HUES64 (cell line): ENCODE results near the gene SPARC. TPM values are rescaled to one million over a fixed set of nuclear protein-coding genes. Genes with fewer than 3 reads are reported as not detected.
"Not testable (repeated sequence)": the region's sequence is repeated elsewhere in the genome, so short reads cannot be mapped to it uniquely, and the experiment has no call there.

Experiments used
- H3K27ac ChIP-seq: 2 replicates; pipeline ENCODE4 v1.7.0; 2013; ENCODE audit warnings: low read depth, low read length, inconsistent platforms
- H3K27me3 ChIP-seq: 2 replicates; pipeline ENCODE4 v1.6.1; 2013; ENCODE audit warnings: mild to moderate bottlenecking, low read length; ENCODE audit not compliant: insufficient read depth
- H3K36me3 ChIP-seq: 2 replicates; pipeline ENCODE4 v1.6.1; 2013; ENCODE audit warnings: mild to moderate bottlenecking, low read length; ENCODE audit not compliant: insufficient read depth
- H3K4me1 ChIP-seq: 2 replicates; pipeline ENCODE4 v1.6.1; 2013; ENCODE audit warnings: mild to moderate bottlenecking, low read length, moderate library complexity; ENCODE audit not compliant: insufficient read depth
- H3K4me3 ChIP-seq: 2 replicates; pipeline ENCODE4 v1.5.1; 2013; ENCODE audit warnings: mild to moderate bottlenecking, low read length, moderate library complexity
- H3K9ac ChIP-seq: 2 replicates; pipeline ENCODE4 v1.6.1; 2013; ENCODE audit warnings: mild to moderate bottlenecking, low read depth, low read length
- H3K9me3 ChIP-seq: 2 replicates; pipeline ENCODE4 v1.6.1; 2013; ENCODE audit warnings: low read depth, low read length; ENCODE audit not compliant: insufficient read depth
- WGBS: fragments of 150-250, 120-280 bp; methylation state at CpG from one replicate; pipeline ENCODE4 v1.1.7; 2013; ENCODE audit warnings: missing lambda C conversion rate; 5-methylcytosine and 5-hydroxymethylcytosine counted together
- polyA plus RNA-seq, 2 experiments: library from polyadenylated mRNA; stranded (reverse); fragments of 50-300 nt; gene quantifications; one replicate each; pipeline ENCODE4 v1.2.3, GENCODE V29; 2013

Gene SPARC, protein sequence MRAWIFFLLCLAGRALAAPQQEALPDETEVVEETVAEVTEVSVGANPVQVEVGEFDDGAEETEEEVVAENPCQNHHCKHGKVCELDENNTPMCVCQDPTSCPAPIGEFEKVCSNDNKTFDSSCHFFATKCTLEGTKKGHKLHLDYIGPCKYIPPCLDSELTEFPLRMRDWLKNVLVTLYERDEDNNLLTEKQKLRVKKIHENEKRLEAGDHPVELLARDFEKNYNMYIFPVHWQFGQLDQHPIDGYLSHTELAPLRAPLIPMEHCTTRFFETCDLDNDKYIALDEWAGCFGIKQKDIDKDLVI
- polyA plus RNA-seq (2013, experiment 1 of 2) = 236 TPM
- 250 TPM for polyA plus RNA-seq (2013, experiment 2 of 2)

DNA sequence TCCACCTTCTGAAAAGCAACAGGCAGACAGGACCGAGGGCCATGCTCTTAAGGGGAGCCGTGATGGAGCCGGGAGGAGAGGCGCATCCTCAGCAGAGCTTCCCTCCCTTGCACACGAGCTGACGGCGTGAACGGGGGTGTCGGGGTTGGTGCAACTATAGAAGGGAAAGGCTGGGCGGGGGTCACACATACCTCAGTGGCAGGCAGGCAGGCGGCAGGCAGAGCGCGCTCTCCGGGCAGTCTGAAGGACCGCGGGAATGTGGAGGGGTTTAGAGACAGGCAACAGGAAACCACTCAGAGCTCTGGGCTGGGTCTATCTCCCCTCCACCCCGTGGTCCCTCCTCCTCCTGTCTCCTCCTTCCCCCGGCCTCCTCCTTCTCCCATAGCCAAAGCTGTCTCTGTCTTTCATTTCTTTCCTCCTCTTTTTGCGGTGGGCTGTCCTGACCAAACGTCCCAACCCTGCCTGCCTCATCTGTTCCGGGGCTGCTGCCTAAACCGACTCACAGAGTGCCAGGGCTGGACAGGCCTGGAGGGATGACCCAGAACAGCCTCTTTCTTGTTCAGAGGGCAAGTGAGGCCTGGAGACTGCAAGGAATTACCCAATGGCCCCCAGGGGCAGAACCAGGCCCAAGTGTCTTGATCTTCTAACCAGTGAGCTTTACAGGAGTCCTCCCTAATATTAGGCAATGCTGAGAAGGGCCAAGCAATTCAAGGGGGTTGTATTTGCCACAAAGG is at the start of gene SPARC:
Gene SPARC, minus strand, starts transcription at position 242 of the 734 bp plus-strand sequence. CDS start 10,727 bp downstream, outside the sequence.
- Histone ChIP-seq H3K4me3 (peak within 1 kb of the TSS; percentile 75), H3K9me3 (no peaks in the 10 kb centered on the region), H3K27me3 (no peaks in the 10 kb centered on the region), H3K4me1 (peaks cover 32% of the 10 kb centered on the region), H3K27ac (peak within 1 kb of the TSS; percentile 92), H3K36me3 (peaks cover 9% of the 10 kb centered on the region), H3K9ac (peak within 1 kb of the TSS; percentile 70)
- WGBS = 2% methylated on average over 22 of the region's 22 CpGs

DNA sequence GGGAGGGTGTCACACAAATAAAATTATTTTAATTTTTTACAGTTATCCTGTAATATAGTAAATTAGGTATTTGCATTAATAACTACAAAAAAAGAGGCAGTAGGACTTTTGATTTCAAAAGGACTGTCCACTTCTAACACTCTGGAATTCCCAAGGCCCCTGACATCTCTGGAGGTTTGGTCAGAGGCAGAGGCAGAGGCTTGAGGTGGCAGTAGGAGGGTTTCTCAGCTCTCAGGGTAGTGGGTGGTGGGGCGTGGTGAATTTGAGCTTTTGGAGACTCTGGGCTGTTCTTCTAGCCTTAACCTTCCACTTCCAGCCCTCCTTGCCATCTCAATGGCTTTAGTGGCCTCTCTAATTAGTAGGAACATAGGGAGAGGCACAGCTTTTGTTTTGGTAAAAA is 48.9 kb upstream of the SPARC start:
- H3K4me1 ChIP-seq = peaks cover 13% of the 10 kb centered on the region
- WGBS = 83% methylated on average over 1 of the region's 1 CpG
- H3K36me3 ChIP-seq = no peaks in the 10 kb centered on the region
- H3K27me3 ChIP-seq = no peaks in the 10 kb centered on the region
- H3K9me3 ChIP-seq = 0 out of 2 replicates have a peak, but pooled peaks cover under 1% of the 10 kb centered on the region
- H3K27ac ChIP-seq = no peak overlapping the region
- H3K4me3 ChIP-seq = no peak overlapping the region
- no peak overlapping the region for H3K9ac ChIP-seq

DNA sequence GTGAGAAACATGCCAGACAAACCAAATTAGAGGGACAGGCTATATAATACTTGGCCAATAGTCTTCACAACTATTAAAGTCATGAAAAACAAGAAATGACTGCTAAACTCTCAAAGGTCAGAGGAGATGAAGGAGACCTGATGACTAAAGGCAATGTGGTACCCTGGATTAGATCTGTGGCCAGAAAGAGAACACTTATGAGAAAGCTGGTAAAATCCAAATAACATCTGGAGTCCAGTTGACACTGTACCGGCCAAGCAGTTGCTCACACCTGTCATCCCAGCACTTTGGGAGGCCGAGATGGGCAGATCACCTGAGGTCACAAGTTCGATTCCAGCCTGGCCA is 47.3 kb upstream of the SPARC start:
- Histone ChIP-seq H3K4me1 (no peaks in the 10 kb centered on the region), H3K36me3 (no peaks in the 10 kb centered on the region), H3K27me3 (no peaks in the 10 kb centered on the region), H3K9ac (no peak overlapping the region), H3K9me3 (peaks cover 16% of the 10 kb centered on the region), H3K27ac (no peak overlapping the region), H3K4me3 (no peak overlapping the region)
- 95% methylated on average over 3 of the region's 3 CpGs for WGBS

DNA sequence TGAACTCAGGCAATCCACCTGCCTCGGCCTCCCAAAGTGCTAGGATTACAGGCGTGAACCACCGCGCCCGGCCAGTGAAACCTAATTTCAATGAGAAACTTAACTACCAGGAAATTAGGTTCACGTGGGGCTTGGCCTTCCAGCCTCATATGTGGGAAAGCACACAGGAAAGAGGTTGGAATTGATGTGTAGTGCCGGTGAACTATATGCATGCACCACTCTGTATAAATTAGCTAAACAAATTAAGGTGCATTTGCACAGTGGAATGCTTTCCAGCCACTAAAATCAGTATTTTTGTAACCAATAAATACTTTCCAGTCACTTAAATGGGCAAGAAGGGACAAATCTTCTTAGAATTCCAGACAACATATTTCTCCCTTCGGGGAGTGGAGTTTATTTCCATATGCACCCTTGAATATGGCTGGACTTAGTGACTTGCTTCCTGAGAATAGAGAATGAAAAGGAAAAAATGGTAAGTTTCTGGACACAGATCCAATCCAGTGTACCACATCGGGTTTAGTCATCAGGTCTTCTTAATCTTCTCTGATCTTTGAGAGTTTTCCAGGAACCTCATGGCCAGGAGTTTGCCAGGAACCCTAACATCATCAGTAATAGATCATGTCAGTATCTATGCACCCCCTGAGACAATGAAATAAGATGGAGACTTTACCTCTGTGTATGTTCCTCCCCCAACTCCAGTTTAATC is 46.8 kb upstream of the SPARC start:
- H3K27ac ChIP-seq = no peak overlapping the region

DNA sequence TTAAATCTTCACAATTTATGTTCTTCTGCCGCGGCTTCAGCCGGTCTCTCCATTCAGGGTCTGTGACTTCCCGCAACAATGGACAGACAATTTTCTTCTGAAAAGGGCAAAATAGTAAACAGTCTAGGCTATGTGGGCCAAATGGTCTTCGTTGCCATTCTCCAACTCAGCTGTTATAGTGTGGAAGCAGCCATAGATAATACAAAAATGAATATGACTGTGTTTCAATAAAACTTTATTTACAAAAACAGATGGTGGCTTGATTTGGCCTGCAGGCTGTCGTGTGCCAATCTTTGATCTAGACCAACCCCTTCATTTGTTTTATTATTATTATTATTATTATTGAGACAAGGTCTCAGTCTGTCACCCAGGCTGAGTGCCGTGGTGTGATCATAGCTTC is 43.7 kb upstream of the SPARC start:
- Histone ChIP-seq H3K27ac (no peak overlapping the region), H3K9me3 (peaks cover 19% of the 10 kb centered on the region), H3K9ac (no peak overlapping the region), H3K4me1 (no peaks in the 10 kb centered on the region), H3K27me3 (no peaks in the 10 kb centered on the region), H3K4me3 (no peak overlapping the region), H3K36me3 (no peaks in the 10 kb centered on the region)
- 97% methylated on average over 6 of the region's 7 CpGs for WGBS

More for the DNA sequence above, 46.8 kb upstream of the SPARC start:
- Histone ChIP-seq H3K36me3 (no peaks in the 10 kb centered on the region), H3K27me3 (no peaks in the 10 kb centered on the region), H3K4me3 (no peak overlapping the region), H3K4me1 (no peaks in the 10 kb centered on the region), H3K9me3 (peaks cover 19% of the 10 kb centered on the region), H3K9ac (no peak overlapping the region)
- 94% methylated on average over 9 of the region's 9 CpGs for WGBS

DNA sequence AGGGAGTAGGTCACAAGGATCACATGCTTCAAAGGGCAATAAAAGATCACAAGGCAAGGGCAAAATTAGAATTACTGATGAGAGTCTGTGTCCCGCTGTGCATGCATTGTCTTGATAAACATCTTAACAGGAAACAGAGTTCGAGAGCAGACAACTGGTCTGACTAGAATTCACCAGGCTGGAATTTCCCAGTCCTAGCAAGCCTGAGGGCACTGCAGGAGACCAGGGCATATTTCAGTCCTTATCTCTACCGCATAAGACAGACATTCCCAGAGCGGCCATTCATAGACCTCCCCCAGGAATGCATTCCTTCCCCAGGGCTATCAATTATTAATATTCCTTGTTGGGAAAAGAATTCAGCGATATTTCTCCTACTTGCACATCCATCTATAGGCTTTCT is 42.9 kb upstream of the SPARC start:
- H3K27ac ChIP-seq, H3K27me3 ChIP-seq, H3K36me3 ChIP-seq, H3K4me3 ChIP-seq, H3K9ac ChIP-seq, H3K4me1 ChIP-seq: not testable (repeated sequence)
- H3K9me3 ChIP-seq = peaks cover 19% of the 10 kb centered on the region
- 81% methylated on average over 5 of the region's 5 CpGs for WGBS

DNA sequence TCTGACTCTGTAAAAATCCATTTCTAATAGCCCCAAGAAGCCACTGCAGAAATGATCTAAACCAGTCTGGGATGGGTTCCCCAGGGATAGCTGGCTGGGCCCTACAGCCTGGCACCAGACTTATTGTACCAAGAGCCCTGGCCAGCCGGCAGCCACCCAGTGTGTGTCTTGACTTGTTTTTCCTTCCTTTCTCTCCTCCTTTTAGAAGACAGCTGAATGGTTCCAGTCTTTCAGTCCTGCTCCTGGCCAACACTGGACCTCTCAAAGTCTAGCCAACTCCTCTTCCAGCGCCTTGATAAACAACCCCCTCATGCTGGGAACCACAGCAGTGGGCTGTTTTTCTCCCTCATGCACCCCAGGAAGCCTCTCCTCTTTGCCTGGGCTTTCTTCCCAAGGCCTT is 37.6 kb upstream of the SPARC start:
- peaks cover 14% of the 10 kb centered on the region for H3K4me1 ChIP-seq
- WGBS = 93% methylated on average over 2 of the region's 2 CpGs

DNA sequence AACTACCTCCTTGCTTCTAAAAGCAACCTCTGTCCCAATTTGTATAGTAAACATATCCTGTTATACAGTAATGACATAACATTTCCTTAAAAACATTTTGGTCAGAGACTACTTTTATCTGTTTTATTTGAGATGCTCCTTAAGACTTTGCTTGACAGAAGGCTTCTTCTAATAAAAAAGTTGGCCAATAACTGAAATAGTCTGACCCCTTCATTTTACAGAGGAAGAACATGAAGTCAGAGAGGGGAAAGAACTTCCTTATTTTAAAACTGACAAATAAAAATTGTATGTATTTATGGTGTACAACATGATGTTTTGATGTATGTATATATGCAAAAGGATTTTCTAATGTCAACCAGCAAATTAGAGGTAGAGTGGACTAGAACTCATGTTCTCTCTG is 35.8 kb upstream of the SPARC start:
- Histone ChIP-seq H3K27ac (no peak overlapping the region), H3K4me1 (peaks cover 14% of the 10 kb centered on the region), H3K9me3 (no peaks in the 10 kb centered on the region), H3K36me3 (no peaks in the 10 kb centered on the region), H3K9ac (no peak overlapping the region), H3K4me3 (no peak overlapping the region), H3K27me3 (no peaks in the 10 kb centered on the region)

More for the DNA sequence above, 37.6 kb upstream of the SPARC start:
- Histone ChIP-seq H3K27me3 (no peaks in the 10 kb centered on the region), H3K27ac (no peak overlapping the region), H3K4me3 (no peak overlapping the region), H3K36me3 (no peaks in the 10 kb centered on the region), H3K9ac (no peak overlapping the region), H3K9me3 (0 out of 2 replicates have a peak, but pooled peaks cover 6% of the 10 kb centered on the region)

DNA sequence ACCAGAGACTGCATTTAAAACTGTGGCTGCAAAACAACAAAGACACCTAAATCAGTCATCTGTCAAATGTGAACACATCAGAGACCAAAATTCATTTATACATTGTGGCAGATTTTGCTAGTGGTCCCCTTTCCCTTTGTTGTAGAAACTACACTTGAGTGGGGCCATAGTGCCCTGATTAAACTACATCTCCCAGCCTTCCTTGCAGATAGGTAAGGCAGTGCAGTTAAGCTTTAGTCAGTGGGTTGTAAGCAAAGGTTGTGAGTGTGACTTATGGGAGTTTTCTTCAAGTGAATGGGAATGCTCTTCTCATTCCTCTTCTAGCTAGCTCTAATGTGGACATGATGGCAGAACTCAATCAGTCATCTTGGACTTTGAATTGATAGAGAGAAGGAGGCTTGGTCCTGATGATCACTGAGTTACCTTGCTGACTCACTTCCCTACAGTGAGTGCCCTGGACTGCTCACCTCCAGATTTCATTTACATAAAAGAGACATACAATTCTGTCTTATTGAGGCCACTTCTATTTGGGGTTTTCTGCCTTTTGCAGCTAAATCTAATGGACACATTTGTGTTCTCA is 35.2 kb upstream of the SPARC start:
- no peak overlapping the region for H3K27ac ChIP-seq
- H3K4me1 ChIP-seq = peaks cover 14% of the 10 kb centered on the region
- no peak overlapping the region for H3K4me3 ChIP-seq
- no peaks in the 10 kb centered on the region for H3K36me3 ChIP-seq
- no peaks in the 10 kb centered on the region for H3K9me3 ChIP-seq
- H3K9ac ChIP-seq = no peak overlapping the region
- H3K27me3 ChIP-seq = no peaks in the 10 kb centered on the region

DNA sequence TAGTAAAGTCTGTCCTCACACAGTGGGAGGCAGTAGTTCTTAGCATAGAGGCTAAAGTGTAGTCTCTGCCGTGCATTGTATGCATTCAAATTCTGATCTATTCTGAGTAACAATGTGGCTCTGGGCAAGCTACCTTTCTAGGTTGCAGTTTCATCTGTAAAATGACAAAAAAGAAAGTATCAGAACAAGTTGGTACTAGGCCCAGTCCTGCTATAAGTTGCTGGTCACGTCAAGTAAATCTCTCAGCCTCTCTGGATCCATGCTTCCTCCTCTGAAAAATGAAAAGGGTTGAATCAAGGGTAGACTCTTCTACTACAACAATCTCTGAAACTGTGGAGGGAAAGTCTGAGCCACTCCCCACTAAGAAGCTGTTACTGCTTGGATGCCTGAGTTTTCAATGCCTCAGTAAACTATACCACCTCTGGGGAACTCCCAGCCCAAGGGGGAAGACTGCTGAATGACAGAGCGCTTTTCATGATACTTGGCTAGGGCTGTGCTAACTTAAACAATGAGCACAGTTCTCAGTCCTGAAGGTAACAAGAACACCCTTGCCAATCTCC is 34.5 kb upstream of the SPARC start:
- WGBS = 78% methylated on average over 3 of the region's 3 CpGs
- Histone ChIP-seq H3K27me3 (no peaks in the 10 kb centered on the region), H3K36me3 (no peaks in the 10 kb centered on the region), H3K9me3 (no peaks in the 10 kb centered on the region), H3K27ac (0 out of 2 replicates have a peak overlapping the region, but pooled peaks have one; percentile 3), H3K4me3 (no peak overlapping the region), H3K4me1 (peaks cover 14% of the 10 kb centered on the region), H3K9ac (peak overlapping the region; percentile 5; the same call in 1 of the 2 replicates)
